ENCODE data around the gene TOR1AIP1.

TOR1AIP1 gene

DNA sequence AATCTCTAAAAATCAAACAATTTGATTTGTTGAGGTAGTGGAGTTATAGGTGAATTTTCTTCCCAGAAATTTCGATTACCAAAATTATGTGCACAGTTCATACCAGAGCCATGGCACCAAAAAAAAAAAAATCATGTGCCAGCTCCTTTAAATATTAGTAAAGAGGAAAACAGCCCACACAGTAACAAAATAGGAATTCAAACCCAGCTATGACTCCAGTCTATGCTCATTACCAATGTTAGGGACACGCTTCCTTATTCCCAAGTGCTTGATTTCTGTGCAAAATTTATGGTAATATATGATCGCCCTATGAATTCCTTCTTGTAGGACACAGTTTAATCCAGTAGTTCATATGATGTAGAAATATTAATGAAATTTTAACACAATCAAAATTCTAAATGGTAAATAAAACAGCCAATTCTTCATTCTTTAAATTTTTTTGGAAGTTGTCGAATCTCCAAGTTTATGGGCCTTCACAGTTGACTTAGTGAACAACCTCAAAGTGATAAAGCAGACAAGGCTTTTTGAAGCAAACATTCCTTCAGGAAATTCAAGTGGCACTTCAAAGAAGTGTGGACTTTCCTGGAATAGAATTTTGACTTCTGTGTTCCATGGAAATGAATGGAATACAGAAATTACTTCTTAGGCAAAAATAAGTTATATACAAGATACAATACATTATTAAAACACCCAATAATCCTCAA, 6.3 kb upstream of the TOR1AIP1 start:
- H3K27ac ChIP-seq, result no peak overlapping the region
- TF ChIP-seq CTCF (conservative IDR thresholded peaks at IDR 0.05) (no peak), ZFX (IDR thresholded peaks at IDR 0.05) (no peak)

- TF ChIP-seq CTCF (conservative IDR thresholded peaks at IDR 0.05) (no peak), ZFX (IDR thresholded peaks at IDR 0.05) (no peak)
- no peak overlapping the region for H3K27ac ChIP-seq
Observed at GRCh38 chr1:179876300-179876715, 5.8 kb upstream of the TOR1AIP1 start.

DNA sequence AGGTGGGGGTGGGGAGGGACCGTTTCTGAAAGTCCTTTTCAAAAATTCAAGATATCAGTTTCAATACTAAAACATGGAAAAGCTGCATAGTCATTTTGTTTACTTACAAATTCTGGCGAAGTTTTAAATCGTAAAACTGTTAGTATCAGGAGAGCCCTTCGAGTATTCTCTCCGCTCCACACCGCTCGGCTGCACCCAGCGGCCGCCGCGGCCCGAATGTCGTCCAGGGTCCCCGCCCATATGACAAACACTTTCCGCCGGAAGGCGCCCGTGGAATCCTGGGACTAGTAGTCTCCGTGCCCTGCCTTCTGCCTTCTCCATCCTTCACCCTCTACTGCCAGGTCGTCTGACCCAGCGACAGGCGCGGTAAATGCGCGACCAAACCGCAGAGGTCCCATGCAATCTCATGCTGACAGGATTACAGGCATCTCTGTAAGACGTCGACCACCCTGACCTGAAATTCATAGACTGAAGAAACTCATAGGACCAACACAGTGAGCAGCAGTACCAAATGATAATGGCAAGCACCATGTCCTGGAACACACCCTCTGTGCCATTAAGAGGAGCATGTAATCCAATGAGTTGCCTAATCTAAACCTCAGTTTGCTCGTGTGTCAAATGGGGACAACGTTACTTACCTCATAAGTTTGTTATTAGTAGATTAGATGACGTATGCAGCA, 4.4 kb upstream of the TOR1AIP1 start, which contains the start of gene TOR1AIP2:
Gene TOR1AIP2 (minus strand): TSS at position 218 of the 680 bp plus-strand sequence. CDS start 25,138 bp downstream, outside the sequence.
- TF ChIP-seq ZFX (IDR thresholded peaks at IDR 0.05) (no peak), CTCF (conservative IDR thresholded peaks at IDR 0.05) (no peak; the same call in 1 of the 2 replicates)
- peak within 1 kb of the TSS; percentile 58 for H3K27ac ChIP-seq

- H3K27ac ChIP-seq, result no peak overlapping the region
- TF ChIP-seq ZFX (IDR thresholded peaks at IDR 0.05) (no peak), CTCF (conservative IDR thresholded peaks at IDR 0.05) (no peak)
Observed at GRCh38 chr1:179879797-179880196, 2.3 kb upstream of the TOR1AIP1 start.

DNA sequence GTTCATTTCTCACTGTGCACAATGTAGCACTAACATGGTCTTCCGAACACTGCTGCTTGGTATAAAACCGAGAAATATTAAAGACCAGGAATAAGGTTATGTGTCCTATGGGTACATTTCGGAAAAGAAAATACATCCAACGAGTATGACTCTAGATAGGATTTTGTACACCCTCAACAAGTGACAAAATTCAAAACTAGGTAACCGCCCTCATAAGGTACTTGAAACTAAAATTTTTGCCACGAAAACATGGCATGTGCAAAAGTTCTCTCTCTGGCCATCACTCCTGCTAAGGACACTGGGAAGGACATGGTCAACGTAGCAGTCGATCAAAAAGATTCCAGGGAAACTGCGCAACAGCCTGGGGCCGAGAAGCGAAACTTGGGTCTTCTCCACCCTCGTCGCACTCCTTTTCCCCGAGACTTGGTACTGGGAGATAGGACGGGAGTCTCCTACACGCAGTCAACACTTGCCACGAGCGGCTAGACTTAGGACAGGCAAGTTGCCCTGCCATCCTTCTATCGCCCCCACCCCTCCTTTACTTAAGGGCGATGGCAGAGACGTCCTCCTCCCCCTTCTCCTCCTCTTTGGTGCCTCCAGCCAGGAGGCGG, 338 bp upstream of the TOR1AIP1 start:
- TF ChIP-seq ZFX (IDR thresholded peaks at IDR 0.05) (no peak), CTCF (conservative IDR thresholded peaks at IDR 0.05) (no peak)
- peak overlapping the region; percentile 87 for H3K27ac ChIP-seq

GRCh38 chr1:179883040-179883744, 1.1 kb downstream of the TOR1AIP1 start:
- TF ChIP-seq ZFX (IDR thresholded peaks at IDR 0.05), result no peak
- peak; percentile 16 for TF ChIP-seq CTCF (conservative IDR thresholded peaks at IDR 0.05)
- peak overlapping the region; percentile 87 for H3K27ac ChIP-seq

All from C4-2B (cell line).